G401.6 (cell line): ENCODE results near the gene TMED9.
"Not testable (repeated sequence)": the region's sequence is repeated elsewhere in the genome, so short reads cannot be mapped to it uniquely, and the experiment has no call there.

Experiments used
- FAIRE-seq: peaks from 2 replicates; lab custom pipeline; 2012; peaks lifted over from hg19 to GRCh38; lab: Jason Lieb, UNC

Gene TMED9

GRCh38 chr5:177592010-177592834 lies at the start of gene TMED9:
Gene TMED9 (plus strand): TSS chr5:177592203. CDS start chr5:177592215, 12 bp downstream.
- FAIRE-seq = no peak

GRCh38 chr5:177542816-177543465 lies 49.1 kb upstream of the TMED9 start:
- no peak for FAIRE-seq

- no peak for FAIRE-seq
Observed at GRCh38 chr5:177545487-177546257, 46.3 kb upstream of the TMED9 start.

GRCh38 chr5:177546258-177546741 lies 45.7 kb upstream of the TMED9 start:
- FAIRE-seq = no peak

GRCh38 chr5:177547736-177548135 lies 44.3 kb upstream of the TMED9 start:
- no peak for FAIRE-seq

GRCh38 chr5:177548495-177548894 lies 43.5 kb upstream of the TMED9 start:
- FAIRE-seq = no peak

- no peak for FAIRE-seq
Observed at GRCh38 chr5:177550122-177550521, 41.9 kb upstream of the TMED9 start.

GRCh38 chr5:177552839-177553455 lies 39.1 kb upstream of the TMED9 start:
- no peak for FAIRE-seq

GRCh38 chr5:177553671-177554429 lies 38.2 kb upstream of the TMED9 start:
- no peak for FAIRE-seq

- no peak for FAIRE-seq
Observed at GRCh38 chr5:177554474-177555111, 37.4 kb upstream of the TMED9 start, which contains the start of gene FAM193B. Gene FAM193B (minus strand): TSS chr5:177554563. CDS start chr5:177554458, 105 bp downstream.

- FAIRE-seq = no peak
Observed at GRCh38 chr5:177555228-177555627, 36.8 kb upstream of the TMED9 start.

GRCh38 chr5:177555665-177556064 lies 36.3 kb upstream of the TMED9 start:
- no peak for FAIRE-seq

GRCh38 chr5:177557041-177557647 lies 34.9 kb upstream of the TMED9 start:
- FAIRE-seq = no peak

- no peak for FAIRE-seq
Observed at GRCh38 chr5:177557796-177558195, 34.2 kb upstream of the TMED9 start.

- not testable (repeated sequence) for FAIRE-seq
Observed at GRCh38 chr5:177559446-177559941, 32.5 kb upstream of the TMED9 start.

- no peak for FAIRE-seq
Observed at GRCh38 chr5:177565046-177565445, 27.0 kb upstream of the TMED9 start.

GRCh38 chr5:177568326-177568725 lies 23.7 kb upstream of the TMED9 start:
- no peak for FAIRE-seq

- no peak for FAIRE-seq
Observed at GRCh38 chr5:177569894-177570293, 22.1 kb upstream of the TMED9 start.

GRCh38 chr5:177575488-177575887 lies 16.5 kb upstream of the TMED9 start:
- no peak for FAIRE-seq

GRCh38 chr5:177576169-177576568 lies 15.8 kb upstream of the TMED9 start:
- no peak for FAIRE-seq
